LoVo (cell line): ENCODE measurements around the gene PDE8B.

Source experiments
- DNase-seq: peaks from one replicate; pipeline ENCODE4 v3.0.0-alpha.2; 2016; ENCODE audit warnings: low spot score

PDE8B gene

DNA sequence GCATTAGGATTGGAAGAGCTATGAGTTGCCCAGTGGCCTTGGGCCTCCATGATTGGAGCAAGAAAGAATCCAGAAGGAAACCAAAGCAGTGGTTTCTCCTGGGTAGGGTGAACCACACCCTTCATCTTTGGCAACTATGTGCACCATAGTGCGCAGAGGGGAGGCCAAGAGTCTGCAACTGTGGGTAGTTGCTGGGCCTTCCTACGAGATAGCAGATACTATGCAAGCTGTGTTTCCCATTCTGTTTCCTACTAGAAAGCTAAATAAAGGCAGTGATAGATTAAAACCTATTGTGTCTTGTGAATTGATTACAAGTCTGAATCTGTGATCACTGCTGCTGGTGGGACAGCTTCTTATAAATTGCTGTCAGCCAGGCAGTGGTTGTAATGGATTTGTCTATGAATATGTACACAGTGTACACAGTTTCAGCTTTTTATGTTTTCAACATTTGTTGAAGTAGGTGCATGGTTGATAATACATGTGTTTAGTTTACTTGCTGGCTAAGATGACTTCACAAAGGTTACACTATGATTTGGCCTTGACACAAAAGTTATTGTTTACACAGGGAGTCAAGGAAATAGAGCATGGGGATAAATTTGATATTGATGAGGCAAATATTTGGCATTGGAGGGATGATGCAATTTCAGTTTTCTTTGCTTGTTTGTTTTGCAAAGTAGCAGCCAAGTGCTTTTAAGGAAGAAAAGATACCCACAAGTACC is 23.7 kb upstream of the PDE8B start:
- DNase-seq: no peak

DNA sequence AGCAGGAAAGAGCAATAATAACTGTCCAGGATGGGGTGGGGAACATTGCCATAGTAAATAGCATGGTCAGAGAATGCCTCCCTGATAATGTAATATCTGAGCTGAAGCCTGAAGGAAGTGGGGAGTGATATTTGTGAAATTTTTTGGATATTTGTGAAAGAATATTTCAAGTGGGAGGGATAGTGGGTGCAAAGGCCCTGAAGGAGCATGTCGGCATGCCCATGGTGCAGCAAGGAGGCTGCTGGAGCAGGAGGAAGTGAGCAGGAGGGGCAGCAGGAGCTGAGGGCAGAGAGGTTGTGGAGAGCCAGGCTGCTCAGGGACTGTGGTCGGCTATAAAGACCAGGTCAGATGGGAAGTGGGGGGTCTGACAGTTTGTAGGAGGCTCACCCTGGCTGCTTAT is 21.1 kb upstream of the PDE8B start:
- DNase-seq: no peak

DNA sequence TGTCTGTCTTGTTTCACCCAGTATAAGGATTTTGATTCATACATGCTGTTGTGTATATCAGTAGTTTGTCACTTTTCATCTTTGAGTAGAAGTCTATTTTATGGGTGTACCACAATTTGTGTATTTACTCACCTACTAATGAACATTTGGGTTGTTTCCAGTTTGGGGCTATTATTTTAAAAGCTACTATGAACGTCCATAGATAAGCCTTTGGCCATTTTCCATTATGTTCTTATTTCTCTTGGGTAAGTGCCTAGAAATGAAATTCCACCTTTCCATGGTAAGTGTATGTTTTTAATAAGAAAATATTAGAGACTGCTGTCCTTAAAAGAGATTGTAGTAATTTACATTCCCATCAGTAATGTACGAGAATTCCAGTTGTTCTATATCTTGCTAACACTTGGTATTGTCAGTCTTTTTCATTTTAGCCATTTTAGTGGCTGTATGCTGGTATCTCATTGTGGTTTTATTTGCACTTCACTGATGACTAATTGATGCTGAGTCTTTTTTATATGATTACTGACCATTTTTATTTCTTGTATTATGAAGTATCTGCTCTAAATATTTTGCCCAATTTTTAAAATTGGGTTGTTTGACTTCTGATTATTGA is 17.9 kb upstream of the PDE8B start:
- DNase-seq: no peak

DNA sequence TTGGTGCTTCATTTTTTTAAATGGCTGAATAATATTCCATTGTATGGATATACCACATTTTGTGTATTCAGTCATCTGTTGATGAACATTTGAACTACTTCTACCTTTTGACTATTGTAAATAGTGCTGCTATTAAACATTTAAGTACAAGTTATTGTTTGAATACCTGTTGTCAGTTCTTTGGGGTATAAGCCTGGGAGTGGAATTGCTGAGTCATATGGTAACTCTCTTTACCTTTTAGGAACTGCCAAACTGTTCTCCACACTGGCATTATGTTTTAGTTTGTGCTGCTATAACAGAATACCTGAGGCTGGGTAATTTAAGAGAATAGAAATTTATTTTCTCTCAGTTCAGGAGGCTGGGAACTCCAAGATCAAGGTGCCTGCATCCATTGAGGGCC is 15.7 kb upstream of the PDE8B start:
- DNase-seq: no peak

DNA sequence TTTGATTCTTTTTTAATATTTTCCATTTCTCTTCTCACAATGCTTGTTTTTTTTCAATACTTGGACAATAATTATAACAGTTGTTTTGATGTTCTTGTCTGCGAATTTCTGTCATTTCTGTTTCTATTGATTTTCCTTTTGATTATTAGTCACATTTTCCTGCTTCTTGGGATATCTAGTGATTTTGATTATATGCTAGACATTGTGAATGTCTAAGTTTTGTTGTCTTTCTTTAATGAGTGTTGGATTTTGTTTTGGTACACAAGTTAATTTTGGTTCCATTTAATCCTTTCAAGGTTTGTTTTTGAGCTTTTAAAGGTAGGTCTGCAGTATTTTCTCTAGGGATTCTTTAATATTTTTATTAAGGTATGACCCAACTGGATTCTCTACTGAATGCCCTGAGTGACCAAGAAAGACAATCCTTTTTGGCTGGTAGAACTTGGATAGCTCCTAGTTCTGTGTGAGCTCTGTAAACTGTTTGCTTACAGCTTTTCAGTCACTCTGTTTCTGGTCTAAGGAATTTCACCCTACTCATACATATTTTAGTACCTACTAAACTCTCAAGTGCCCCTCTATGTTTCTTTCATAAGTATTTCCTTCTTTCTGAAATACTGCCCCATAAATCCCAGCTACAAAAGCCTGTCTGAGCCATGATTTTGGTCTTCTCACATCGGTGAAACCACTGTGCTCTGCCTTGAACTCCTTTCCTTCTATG is 12.5 kb upstream of the PDE8B start:
- no peak for DNase-seq

DNA sequence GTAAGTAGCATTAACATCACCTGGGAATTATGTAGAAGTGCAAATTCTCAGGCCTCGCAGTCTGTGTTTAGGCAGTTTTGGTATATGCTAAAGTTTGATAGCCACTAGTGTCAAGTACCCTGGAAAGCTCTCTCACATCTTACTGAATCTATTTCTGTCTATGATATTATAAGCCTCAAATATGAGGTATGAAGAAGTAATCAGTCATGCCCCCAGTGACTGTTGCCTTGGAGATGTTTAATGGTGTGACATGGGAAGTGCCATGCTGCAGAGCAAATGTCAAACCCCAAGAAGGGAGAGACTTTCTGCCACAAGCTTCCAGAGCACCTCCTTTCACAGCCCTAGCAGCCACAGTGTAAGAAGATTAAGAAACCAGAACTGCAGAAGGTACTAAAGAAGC is 9.8 kb upstream of the PDE8B start:
- no peak for DNase-seq

DNA sequence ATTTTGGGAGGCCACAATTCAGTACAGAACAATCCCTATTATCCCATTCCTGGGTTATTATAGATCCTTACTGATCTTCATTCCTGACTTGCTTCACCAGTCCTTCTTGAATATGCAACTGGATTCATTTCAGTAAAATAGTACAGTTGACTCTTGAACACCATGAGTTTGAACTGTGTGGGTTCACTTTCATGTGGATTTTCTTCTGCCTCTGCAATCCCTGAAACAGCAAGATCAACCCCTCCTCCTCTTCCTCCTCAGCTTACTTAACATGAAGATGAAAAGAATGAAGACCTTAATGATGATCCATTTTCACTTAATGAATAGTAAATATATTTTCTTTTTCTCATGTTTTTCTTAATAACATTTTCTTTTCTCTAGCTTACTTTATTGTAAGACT is 8.3 kb upstream of the PDE8B start:
- DNase-seq: no peak

DNA sequence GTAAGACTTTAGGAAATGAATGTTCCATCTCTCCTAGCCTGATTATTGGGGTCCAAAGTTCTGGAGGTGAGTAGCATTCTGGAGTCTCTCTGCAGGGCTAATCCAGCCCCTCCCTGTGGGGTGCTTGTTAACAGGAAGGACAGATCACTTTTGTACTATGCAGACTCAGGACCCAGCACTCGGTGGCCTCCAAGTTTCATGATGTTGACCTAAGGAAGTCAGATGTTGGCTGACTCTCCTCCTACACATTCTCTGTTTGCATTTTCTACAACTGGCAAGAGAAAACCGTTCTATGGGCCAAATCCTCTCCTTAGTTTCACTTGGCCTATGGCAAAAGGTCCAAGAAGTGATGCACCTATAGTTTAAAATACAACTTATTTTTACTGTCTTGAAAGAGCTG is 5.5 kb upstream of the PDE8B start:
- no peak for DNase-seq

DNA sequence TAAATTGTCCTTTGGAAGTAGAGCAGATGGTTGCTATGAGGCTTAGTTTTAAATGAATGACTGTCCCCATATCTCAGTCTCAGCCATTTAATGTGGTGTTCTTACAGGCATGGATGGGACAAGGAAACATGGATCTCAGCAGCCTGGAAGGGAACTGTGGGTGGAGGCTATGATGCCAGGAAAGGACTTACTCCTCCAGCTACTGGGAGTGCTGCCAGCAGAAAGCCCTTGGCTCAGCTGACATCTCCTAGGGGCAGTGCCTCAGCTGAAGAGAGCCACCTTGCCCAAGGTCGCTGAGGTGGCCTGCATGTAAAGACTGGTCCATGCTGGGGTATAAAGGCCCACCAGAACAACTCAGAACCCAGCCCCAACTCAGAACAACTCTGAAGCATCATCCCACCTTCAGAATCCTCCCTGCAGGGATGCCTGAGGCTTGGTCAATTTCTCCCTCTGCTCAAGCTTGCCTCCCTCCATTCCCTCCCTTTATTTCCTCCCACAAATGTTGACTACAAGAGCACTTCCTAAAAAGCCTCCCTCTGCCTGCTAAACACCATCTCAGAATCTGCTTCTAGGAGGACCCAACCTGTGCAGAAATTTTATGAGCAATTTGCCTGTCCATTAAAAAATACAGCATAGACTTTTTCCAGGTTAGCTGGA is 1.8 kb upstream of the PDE8B start:
- DNase-seq: no peak

DNA sequence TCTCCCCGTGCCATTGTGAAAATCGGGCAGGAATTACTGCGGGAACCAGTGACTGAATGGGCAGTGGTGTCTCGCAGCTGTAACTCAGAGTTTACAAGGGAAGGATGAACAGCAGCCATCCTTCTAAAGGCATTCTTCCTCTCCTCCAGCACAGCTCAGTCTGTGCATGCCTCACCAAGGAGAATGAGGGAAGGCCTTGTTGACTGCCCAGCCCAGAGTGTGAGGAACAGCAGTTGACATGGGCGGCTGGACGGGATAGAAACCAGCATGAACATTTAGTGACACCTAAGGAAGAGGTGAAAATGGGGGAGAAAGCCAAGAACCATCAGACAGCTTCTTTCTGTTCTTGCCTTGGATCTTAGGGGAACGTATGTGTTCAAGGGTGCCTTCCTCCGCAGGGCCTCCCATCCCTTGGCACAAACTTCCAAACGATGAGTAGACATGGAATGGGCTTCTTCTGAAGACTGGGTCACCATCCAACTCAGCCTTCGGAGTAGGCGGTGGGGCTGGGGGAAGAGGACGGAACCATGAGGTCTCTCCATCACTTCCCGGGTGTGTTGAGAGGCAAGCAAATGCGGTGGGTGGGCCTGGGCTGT is 887 bp upstream of the PDE8B start:
- DNase-seq: no peak

DNA sequence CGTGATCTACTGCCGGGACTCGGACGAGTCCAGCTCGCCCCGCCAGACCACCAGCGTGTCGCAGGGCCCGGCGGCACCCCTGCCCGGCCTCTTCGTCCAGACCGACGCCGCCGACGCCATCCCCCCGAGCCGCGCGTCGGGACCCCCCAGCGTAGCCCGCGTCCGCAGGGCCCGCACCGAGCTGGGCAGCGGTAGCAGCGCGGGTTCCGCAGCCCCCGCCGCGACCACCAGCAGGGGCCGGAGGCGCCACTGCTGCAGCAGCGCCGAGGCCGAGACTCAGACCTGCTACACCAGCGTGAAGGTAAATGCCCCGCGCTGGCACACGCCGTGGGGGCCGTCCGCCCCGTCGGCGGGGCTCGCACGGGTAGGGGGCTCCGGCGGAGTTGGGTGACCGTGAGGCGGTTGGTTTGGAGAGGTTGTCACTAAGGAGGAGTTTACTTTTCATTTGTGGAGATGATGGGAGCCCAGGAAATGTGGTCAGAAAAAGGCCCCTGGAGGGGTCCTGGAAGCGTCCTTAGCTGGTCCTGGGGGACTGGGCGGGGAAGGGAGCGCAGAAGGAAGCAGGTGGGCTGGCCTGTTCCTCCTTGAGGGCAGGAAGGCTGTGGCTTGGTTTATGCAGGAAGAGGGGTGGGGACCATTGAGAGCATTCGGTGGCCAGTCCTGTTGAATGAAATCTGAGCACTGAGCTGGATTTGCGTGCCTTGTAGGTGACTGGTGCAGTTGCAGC is 647 bp downstream of the PDE8B start:
- DNase-seq: no peak

DNA sequence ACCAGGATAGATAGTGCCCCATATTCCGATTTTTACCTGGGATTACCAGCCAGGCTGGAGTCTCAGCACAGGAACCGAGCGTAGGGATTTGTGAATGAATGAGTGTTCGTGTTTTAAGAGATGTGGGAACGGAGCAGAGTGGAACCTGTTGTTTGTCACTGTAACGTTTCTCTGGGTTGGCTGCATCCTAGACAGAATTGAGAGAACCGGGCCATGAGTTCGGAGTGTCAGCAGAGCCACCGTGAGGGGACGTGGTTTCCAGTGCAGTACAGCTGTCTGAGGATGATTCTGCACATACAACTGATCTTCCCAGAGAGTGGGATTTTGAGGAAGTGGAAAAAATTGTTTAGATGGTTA is 1.2 kb downstream of the PDE8B start:
- DNase-seq: no peak

DNA sequence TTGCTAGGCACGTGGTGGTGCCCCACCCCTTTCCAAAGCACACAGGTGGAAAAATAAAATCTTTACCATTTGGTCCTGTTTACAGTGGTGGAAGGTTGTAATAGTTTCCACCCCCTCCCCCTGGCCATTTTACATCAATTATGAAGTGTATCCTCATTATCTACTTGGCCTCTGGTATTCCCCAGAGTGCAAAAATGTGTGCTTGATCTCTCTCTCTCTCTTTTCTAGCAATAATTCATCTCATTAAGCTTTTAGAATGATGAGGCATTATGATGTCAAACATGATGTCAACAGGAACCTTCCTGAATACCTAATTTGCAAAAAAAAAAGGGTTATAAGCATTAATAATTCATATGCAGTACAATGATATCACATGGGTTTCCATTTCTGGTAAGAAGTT is 3.1 kb downstream of the PDE8B start:
- DNase-seq: no peak

DNA sequence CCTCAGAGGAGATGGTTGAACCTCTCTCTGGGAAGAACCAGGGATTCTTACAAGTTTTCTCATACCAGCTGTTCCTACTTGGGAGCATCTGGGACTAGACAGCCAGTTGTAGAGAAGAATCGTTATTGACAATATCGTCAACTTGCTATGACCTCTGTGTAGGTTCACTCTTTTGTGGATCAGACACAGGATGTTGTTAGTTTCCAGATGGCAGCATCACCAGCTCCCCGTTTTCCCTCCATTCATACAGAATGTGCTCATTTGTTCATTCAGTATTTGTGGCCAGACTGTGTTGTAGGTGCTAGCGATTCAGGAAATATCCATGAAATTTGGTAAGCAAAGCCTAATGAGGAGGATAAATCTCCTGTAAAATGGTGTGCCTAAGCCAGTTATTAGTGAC is 3.7 kb downstream of the PDE8B start:
- no peak for DNase-seq

DNA sequence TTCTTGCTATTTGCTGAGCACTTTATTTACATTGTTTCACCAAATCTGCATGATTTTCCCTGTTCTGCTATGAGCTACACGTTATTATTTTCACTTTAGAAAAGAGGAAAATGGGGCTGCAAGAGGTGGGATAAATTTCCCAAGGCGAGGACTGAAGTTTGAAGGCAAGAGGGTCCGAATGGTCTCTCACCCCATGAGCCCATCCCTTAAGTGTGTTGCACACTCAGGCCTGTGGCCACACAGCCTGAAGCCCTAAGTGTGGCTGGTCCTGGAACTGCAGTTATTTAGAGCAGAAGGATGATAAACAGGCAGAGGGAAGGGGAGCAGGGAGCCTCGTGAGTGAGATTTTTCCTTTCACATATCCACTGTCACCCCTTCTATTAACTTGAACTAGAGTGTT is 7.8 kb downstream of the PDE8B start:
- no peak for DNase-seq

DNA sequence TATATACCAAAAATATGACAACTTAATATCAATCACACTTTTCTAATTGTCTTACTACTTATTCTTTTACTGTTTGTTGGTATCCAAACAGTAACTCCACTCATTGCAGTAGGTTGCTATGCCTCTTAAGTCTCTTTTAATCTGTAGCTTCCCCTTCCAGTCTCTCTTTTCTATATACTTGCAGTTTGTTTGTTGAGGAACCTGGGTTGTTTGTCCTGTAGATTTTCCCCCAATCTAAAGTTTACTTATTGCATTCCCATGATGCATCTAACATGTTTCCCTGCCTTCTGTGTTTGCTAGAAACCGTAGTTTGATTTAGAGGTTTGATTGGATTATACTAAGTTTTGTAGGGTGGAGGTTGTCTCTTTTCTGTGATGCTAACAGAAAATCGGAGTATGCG is 10.6 kb downstream of the PDE8B start:
- DNase-seq: no peak

DNA sequence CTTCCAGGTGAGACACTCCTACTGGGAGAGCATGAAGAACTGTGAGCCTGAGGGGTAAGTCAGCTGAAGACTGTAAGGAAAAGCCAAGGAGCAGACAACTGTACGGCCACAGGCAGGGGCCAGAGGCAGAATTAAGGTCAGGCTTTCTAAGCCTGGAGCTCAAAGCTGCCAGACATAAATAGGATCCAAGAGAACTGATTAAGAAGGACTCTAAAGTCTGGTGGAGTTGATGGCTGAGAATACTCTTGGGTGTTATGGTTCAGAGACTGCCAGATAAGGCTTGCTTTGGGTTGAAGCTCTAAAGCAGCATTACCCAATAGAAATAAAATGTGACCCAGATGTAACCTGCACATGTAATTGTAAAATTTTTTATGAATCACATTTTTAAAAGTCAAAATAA is 12.2 kb downstream of the PDE8B start:
- DNase-seq: no peak

DNA sequence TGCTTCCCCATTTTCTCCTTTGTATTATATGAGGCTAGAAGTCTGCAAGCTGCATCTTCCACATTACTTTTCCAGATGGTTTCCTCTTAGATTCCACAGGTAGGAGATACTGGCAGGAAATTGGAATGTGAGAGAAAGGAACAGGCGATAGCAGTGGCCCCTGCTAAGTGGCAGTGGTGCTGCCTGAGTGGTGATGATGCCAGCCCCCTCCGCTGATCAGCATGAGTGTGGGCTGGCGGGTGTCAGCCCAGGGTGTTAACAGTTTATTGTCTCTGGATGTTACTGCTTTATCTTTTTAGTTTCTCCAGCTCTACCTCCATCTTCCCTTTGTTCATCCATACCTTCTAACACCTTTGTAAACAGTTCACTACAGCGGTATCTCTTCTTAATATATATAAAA is 13.2 kb downstream of the PDE8B start:
- DNase-seq: no peak

DNA sequence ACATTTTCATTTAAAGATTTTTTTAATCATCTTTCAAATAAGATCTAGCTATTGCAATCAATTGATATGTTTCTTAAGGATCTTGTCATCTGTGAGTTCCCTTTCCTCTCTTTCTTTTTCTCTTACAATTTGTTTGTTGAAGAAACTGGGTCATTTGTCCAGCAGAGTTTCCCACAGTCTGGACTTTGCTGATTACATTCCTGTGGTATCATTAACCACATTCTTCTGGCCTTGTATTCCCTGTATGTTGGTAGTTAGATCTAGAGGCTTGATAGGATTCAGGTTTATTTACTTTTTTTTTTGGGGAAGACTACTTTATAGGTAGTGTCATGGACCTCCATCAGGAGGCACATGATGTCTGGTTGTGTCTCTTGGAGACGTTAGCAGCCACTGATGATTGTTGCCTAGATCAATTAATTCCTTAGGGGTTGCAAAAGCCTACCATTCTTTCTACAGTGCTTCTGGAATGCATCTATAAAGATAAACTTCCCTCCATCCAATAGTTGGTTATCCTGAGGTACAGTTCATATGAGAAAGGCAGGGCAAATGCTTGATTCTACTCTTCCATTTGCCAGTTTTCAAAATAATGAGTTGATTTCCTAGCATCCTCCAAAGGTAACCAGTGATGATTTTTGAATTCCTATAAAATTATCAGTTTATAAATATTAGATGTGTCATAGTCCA is 14.3 kb downstream of the PDE8B start:
- DNase-seq: peak; percentile 21

DNA sequence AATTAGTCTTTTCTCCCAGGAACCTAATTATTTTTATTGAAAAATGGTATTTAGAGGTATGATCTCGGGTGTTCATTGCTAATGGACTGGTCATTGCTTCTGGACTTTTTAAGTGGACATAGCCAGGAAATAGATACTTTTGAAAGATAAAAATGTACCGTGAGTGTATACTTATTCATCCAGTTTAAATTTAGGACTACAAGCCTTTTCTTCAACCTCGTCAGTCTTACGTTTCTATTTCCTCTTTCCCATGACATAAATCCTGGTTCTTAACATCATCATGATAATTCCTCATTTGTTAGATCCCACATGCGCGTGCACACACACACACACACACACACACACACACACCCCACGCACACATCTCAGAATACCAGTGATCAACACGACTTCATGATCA is 15.1 kb downstream of the PDE8B start:
- no peak for DNase-seq

DNA sequence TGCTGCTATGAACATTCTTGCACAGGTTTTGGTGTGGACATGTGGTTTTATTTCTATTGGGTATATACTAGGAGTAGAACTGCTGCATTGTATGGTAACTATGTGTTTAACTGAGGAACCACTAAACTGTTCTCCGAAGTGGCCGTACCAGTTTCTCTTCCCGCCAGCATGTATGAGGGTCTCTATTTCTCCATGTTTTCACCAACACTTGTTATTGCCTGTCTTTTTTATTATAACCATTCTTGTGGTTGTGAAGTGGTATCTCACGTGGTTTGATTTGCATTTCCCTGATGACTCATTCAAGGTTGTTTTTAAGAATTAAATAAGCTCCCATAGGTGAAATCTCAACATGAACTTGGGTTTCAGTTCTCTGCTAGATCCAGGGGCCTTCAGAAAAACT is 19.4 kb downstream of the PDE8B start:
- DNase-seq: no peak
